ENCODE results near the gene SELENOV. TPM values are rescaled to one million over a fixed set of nuclear protein-coding genes. Genes with fewer than 3 reads are reported as not detected.
A peak's percentile ranks its signal among the peaks of the same experiment; 100 is the strongest.

SELENOV gene
- total RNA-seq, result not detected in 2 replicates
- not detected in 2 replicates for polyA plus RNA-seq
- polyA plus RNA-seq (2012), result not detected in 2 replicates
- not detected in 2 replicates for polyA minus RNA-seq (ENCODE audit: low replicate concordance)

GRCh38 chr19:39514840-39515550 is at the start of gene SELENOV:
Gene SELENOV (plus strand): TSS chr19:39515139. CDS start chr19:39515213, 74 bp downstream.
- Histone ChIP-seq H3K4me2 (ENCODE audit: extremely low read depth, insufficient read depth, low read length) (no peak within 1 kb of the TSS), H3K9ac (ENCODE audit: insufficient read depth, low read length) (no peak within 1 kb of the TSS), H2AFZ (ENCODE audit: low read length) (no peak within 1 kb of the TSS), H3K4me3 (replicated peaks in 1 of 4; ENCODE audit: control extremely low read depth in 1 of 4, insufficient read depth in 1 of 4, low read depth in 3 of 4, low read length in 4 of 4) (peak within 1 kb of the TSS in 1 of 4 experiments; percentile 30), H3K9me3 (ENCODE audit: control insufficient read depth, insufficient read depth, low read depth, low read length) (no peaks in the 10 kb centered on the region), H3K27me3 (ENCODE audit: control insufficient read depth, insufficient read depth, low read length) (peaks cover 44% of the 10 kb centered on the region), H3K4me1 (ENCODE audit: control insufficient read depth, extremely low read depth, insufficient read depth, low read length) (no peaks in the 10 kb centered on the region), H3K36me3 (ENCODE audit: control insufficient read depth, insufficient read depth, low read length) (no peaks in the 10 kb centered on the region), H3K79me2 (ENCODE audit: control insufficient read depth, insufficient read depth, low read length) (no peaks in the 10 kb centered on the region), H4K20me1 (ENCODE audit: control insufficient read depth, extremely low read depth, insufficient read depth, low read length) (no peaks in the 10 kb centered on the region), H3K27ac (ENCODE audit: insufficient read depth, low read length) (no peak within 1 kb of the TSS)
- no peak for DNase-seq (ENCODE audit: low read depth in 2 of 2)
- TF ChIP-seq EZH2 (IDR thresholded peaks at IDR 0.05; ENCODE audit: low read length, missing control alignments) (peak; percentile 90), CTCF (conservative IDR thresholded peaks at IDR 0.05 in 1 of 2, IDR thresholded peaks at IDR 0.05 in 1 of 2; ENCODE audit: low read depth in 1 of 2, low read length in 2 of 2) (no peak)

GRCh38 chr19:39465956-39466747 is 48.8 kb upstream of the SELENOV start:
- no peaks in the 10 kb centered on the region for H4K20me1 ChIP-seq (ENCODE audit: control insufficient read depth, extremely low read depth, insufficient read depth, low read length)
- H3K9me3 ChIP-seq (ENCODE audit: control insufficient read depth, insufficient read depth, low read depth, low read length), result no peaks in the 10 kb centered on the region
- H3K9ac ChIP-seq (ENCODE audit: insufficient read depth, low read length), result no peak overlapping the region
- H3K4me1 ChIP-seq (ENCODE audit: control insufficient read depth, extremely low read depth, insufficient read depth, low read length), result no peaks in the 10 kb centered on the region
- H3K4me3 ChIP-seq (replicated peaks in 1 of 4; ENCODE audit: control extremely low read depth in 1 of 4, insufficient read depth in 1 of 4, low read depth in 3 of 4, low read length in 4 of 4), result no peak overlapping the region
- no peak overlapping the region for H3K27ac ChIP-seq (ENCODE audit: insufficient read depth, low read length)
- TF ChIP-seq CTCF (conservative IDR thresholded peaks at IDR 0.05 in 1 of 2, IDR thresholded peaks at IDR 0.05 in 1 of 2; ENCODE audit: low read depth in 1 of 2, low read length in 2 of 2) (no peak), EZH2 (IDR thresholded peaks at IDR 0.05; ENCODE audit: low read length, missing control alignments) (no peak)
- DNase-seq (ENCODE audit: low read depth in 2 of 2), result no peak
- H3K4me2 ChIP-seq (ENCODE audit: extremely low read depth, insufficient read depth, low read length), result no peak overlapping the region
- no peaks in the 10 kb centered on the region for H3K79me2 ChIP-seq (ENCODE audit: control insufficient read depth, insufficient read depth, low read length)
- H3K27me3 ChIP-seq (ENCODE audit: control insufficient read depth, insufficient read depth, low read length), result no peaks in the 10 kb centered on the region
- H3K36me3 ChIP-seq (ENCODE audit: control insufficient read depth, insufficient read depth, low read length), result peaks cover 40% of the 10 kb centered on the region
- no peak overlapping the region for H2AFZ ChIP-seq (ENCODE audit: low read length)

GRCh38 chr19:39467941-39468340 is 47.0 kb upstream of the SELENOV start:
- H3K4me3 ChIP-seq (replicated peaks in 1 of 4; ENCODE audit: control extremely low read depth in 1 of 4, insufficient read depth in 1 of 4, low read depth in 3 of 4, low read length in 4 of 4), result no peak overlapping the region
- H3K4me1 ChIP-seq (ENCODE audit: control insufficient read depth, extremely low read depth, insufficient read depth, low read length), result no peaks in the 10 kb centered on the region
- H2AFZ ChIP-seq (ENCODE audit: low read length), result no peak overlapping the region
- TF ChIP-seq CTCF (conservative IDR thresholded peaks at IDR 0.05 in 1 of 2, IDR thresholded peaks at IDR 0.05 in 1 of 2; ENCODE audit: low read depth in 1 of 2, low read length in 2 of 2), result no peak
- no peak for TF ChIP-seq EZH2 (IDR thresholded peaks at IDR 0.05; ENCODE audit: low read length, missing control alignments)
- H3K36me3 ChIP-seq (ENCODE audit: control insufficient read depth, insufficient read depth, low read length), result peaks cover 48% of the 10 kb centered on the region
- no peaks in the 10 kb centered on the region for H4K20me1 ChIP-seq (ENCODE audit: control insufficient read depth, extremely low read depth, insufficient read depth, low read length)
- no peak for DNase-seq (ENCODE audit: low read depth in 2 of 2)
- no peak overlapping the region for H3K27ac ChIP-seq (ENCODE audit: insufficient read depth, low read length)
- H3K27me3 ChIP-seq (ENCODE audit: control insufficient read depth, insufficient read depth, low read length), result no peaks in the 10 kb centered on the region
- H3K9ac ChIP-seq (ENCODE audit: insufficient read depth, low read length), result no peak overlapping the region
- no peaks in the 10 kb centered on the region for H3K79me2 ChIP-seq (ENCODE audit: control insufficient read depth, insufficient read depth, low read length)
- H3K9me3 ChIP-seq (ENCODE audit: control insufficient read depth, insufficient read depth, low read depth, low read length), result no peaks in the 10 kb centered on the region
- H3K4me2 ChIP-seq (ENCODE audit: extremely low read depth, insufficient read depth, low read length), result no peak overlapping the region

Measured in fibroblast of lung (primary cell).